PC-3 (cell line): ENCODE measurements around the gene RPS6KA6. TPM values are rescaled to one million over a fixed set of nuclear protein-coding genes. Genes with fewer than 3 reads are reported as not detected.
A peak's percentile ranks its signal among the peaks of the same experiment; 100 is the strongest.

Experiments used
- ATAC-seq: fragments of 200-7000 bp; cut with Tn5 transposase; 2 replicates; pipeline ENCODE4 v1.9.1; 2020; ENCODE audit warnings: mild to moderate bottlenecking, moderate library complexity
- BruUV-seq: library from RNA; stranded (reverse); fragments of 400-500 nt; replicated peaks from 2 replicates; lab custom pipeline; 2021; lab: Mats Ljungman, UMichigan
- CTCF ChIA-PET: fragments of 300-600 bp; sonication (Branson Sonifier 250); formaldehyde crosslinking; loops from one replicate; lab custom pipeline; 2022; ENCODE audit warnings: antibody characterized with exemption; lab: Charles Lee
- POLR2A ChIA-PET: fragments of 300-600 bp; sonication (Branson Sonifier 250); formaldehyde crosslinking; loops from one replicate; lab custom pipeline; 2022; ENCODE audit warnings: antibody characterized with exemption; ENCODE audit not compliant: unreplicated experiment; lab: Charles Lee
- DNase-seq: peaks from one replicate; pipeline ENCODE4 v3.0.0-alpha.2; 2015
- H2AFZ ChIP-seq: fragments of 300-600 bp; sonication (generic); 2 replicates; pipeline ENCODE4 v1.6.0; 2016; ENCODE audit warnings: antibody characterized with exemption, low read length
- H3F3A ChIP-seq: fragments of 300-600 bp; sonication (generic); one replicate; pipeline ENCODE4 v1.6.0; 2017; ENCODE audit warnings: antibody characterized with exemption, low read length, control low read depth, mild to moderate bottlenecking; ENCODE audit not compliant: unreplicated experiment
- H3K27ac ChIP-seq: fragments of 300-600 bp; sonication (generic); 2 replicates; pipeline ENCODE4 v1.5.1; 2016; ENCODE audit warnings: mild to moderate bottlenecking, low read length
- H3K27me3 ChIP-seq: fragments of 300-600 bp; sonication (generic); 2 replicates; pipeline ENCODE4 v1.6.1; 2016; ENCODE audit warnings: low read length, mixed read lengths
- H3K36me3 ChIP-seq: fragments of 300-600 bp; sonication (generic); 2 replicates; pipeline ENCODE4 v1.6.1; 2016; ENCODE audit warnings: low read depth, mixed run types, low read length, mixed read lengths
- H3K4me1 ChIP-seq: fragments of 300-600 bp; sonication (generic); 2 replicates; pipeline ENCODE4 v1.5.1; 2016; ENCODE audit warnings: low read length; ENCODE audit not compliant: insufficient read depth
- H3K4me2 ChIP-seq: fragments of 300-600 bp; sonication (generic); 2 replicates; pipeline ENCODE4 v1.6.0; 2016; ENCODE audit warnings: low read length
- H3K4me3 ChIP-seq: fragments of 300-600 bp; sonication (generic); 2 replicates; pipeline ENCODE4 v1.5.1; 2016; ENCODE audit warnings: mild to moderate bottlenecking, low read length, mixed read lengths
- H3K79me2 ChIP-seq: fragments of 300-600 bp; sonication (generic); 2 replicates; pipeline ENCODE4 v1.6.1; 2017; ENCODE audit warnings: low read length, mixed read lengths
- H3K9ac ChIP-seq: fragments of 300-600 bp; sonication (generic); 2 replicates; pipeline ENCODE4 v1.6.0; 2016; ENCODE audit warnings: mild to moderate bottlenecking, low read length
- H3K9me2 ChIP-seq: fragments of 300-600 bp; sonication (generic); replicated peaks from 2 replicates; pipeline ENCODE4 v1.6.1; 2016; ENCODE audit warnings: mixed run types, low read length, mixed read lengths
- H3K9me3 ChIP-seq: fragments of 300-600 bp; sonication (generic); 2 replicates; pipeline ENCODE4 v1.6.1; 2016; ENCODE audit warnings: low read length, mixed read lengths
- H4K20me1 ChIP-seq: fragments of 300-600 bp; sonication (generic); 2 replicates; pipeline ENCODE4 v1.6.1; 2016; ENCODE audit warnings: low read length, mixed read lengths
- CTCF ChIP-seq: fragments of 300-600 bp; sonication (generic); conservative IDR thresholded peaks from 2 replicates; pipeline ENCODE4 v1.5.1; 2017; ENCODE audit warnings: antibody characterized with exemption, low read depth, mild to moderate bottlenecking, low read length
- EZH2 ChIP-seq: fragments of 300-600 bp; sonication (generic); IDR thresholded peaks from one replicate; pipeline ENCODE4 v1.6.1; 2017; ENCODE audit warnings: antibody characterized with exemption, mild to moderate bottlenecking, low read length; ENCODE audit not compliant: unreplicated experiment
- EZH2phosphoT487 ChIP-seq: fragments of 300-600 bp; sonication (generic); IDR thresholded peaks from 2 replicates; pipeline ENCODE4 v1.6.1; 2018; ENCODE audit warnings: mild to moderate bottlenecking, antibody characterized with exemption, low read length, borderline replicate concordance
- intact Hi-C: fragments of 100-400 bp; cut with micrococcal nuclease; formaldehyde crosslinking; loops from 2 replicates; pipeline ENCODE4 v1.9.0; 2023
- total RNA-seq: library from RNA; depleted of rRNA; stranded (reverse); fragments of >200 nt; gene quantifications from 2 replicates; pipeline ENCODE4 v1.2.3, GENCODE V29; 2014

The RPS6KA6 gene
- total RNA-seq, 1 experiment from 2014 or later: 3.6 TPM

GRCh38 chrX:84175958-84176357, 12.0 kb downstream of the RPS6KA6 start:
- BruUV-seq: no TSS peak
- peak; percentile 70 for ATAC-seq

GRCh38 chrX:84175274-84175673, 12.7 kb downstream of the RPS6KA6 start:
- DNase-seq: no peak
- Histone ChIP-seq H3K4me3 (no peak overlapping the region), H3K4me1 (peaks cover 38% of the 10 kb centered on the region), H3F3A (peaks cover 3% of the 10 kb centered on the region), H3K9ac (peak overlapping the region; percentile 5; the same call in 1 of the 2 replicates), H3K27ac (peak overlapping the region; percentile 71), H3K79me2 (0 out of 2 replicates have a peak, but pooled peaks cover 7% of the 10 kb centered on the region), H2AFZ (no peak overlapping the region), H4K20me1 (no peaks in the 10 kb centered on the region), H3K27me3 (no peaks in the 10 kb centered on the region), H3K9me3 (no peaks in the 10 kb centered on the region), H3K9me2 (no peaks in the 10 kb centered on the region), H3K4me2 (peak overlapping the region; percentile 69; the same call in 1 of the 2 replicates), H3K36me3 (no peaks in the 10 kb centered on the region)
- POLR2A ChIA-PET: no interaction called here
- peak; percentile 63 for ATAC-seq
- TF ChIP-seq EZH2: no peak
- no peak for TF ChIP-seq EZH2phosphoT487
- TF ChIP-seq CTCF: no peak
- no TSS peak for BruUV-seq
- CTCF ChIA-PET: no interaction called here
- intact Hi-C loops: no loop called here

More at GRCh38 chrX:84175958-84176357, 12.0 kb downstream of the RPS6KA6 start:
- POLR2A ChIA-PET: no interaction called here
- H3K9me2 ChIP-seq: no peaks in the 10 kb centered on the region
- peaks cover 3% of the 10 kb centered on the region for H3F3A ChIP-seq
- H3K4me1 ChIP-seq: peaks cover 38% of the 10 kb centered on the region
- H3K4me2 ChIP-seq: peak overlapping the region; percentile 69
- peak; percentile 60 for DNase-seq
- H4K20me1 ChIP-seq: no peaks in the 10 kb centered on the region
- H3K9ac ChIP-seq: no peak overlapping the region
- H2AFZ ChIP-seq: no peak overlapping the region
- peak overlapping the region; percentile 71 for H3K27ac ChIP-seq
- H3K79me2 ChIP-seq: 0 out of 2 replicates have a peak, but pooled peaks cover 7% of the 10 kb centered on the region
- no peaks in the 10 kb centered on the region for H3K9me3 ChIP-seq
- intact Hi-C loops: loop anchor here (1.0 kb wide), 1 partner anchor 8 kb away; no protein-coding TSS in a partner anchor
- H3K4me3 ChIP-seq: 0 out of 2 replicates have a peak overlapping the region, but pooled peaks have one; percentile 29
- CTCF ChIA-PET: no interaction called here
- no peaks in the 10 kb centered on the region for H3K27me3 ChIP-seq
- no peak for TF ChIP-seq EZH2
- no peaks in the 10 kb centered on the region for H3K36me3 ChIP-seq

GRCh38 chrX:84174348-84174747, 13.7 kb downstream of the RPS6KA6 start:
- Histone ChIP-seq H3F3A (peaks cover 3% of the 10 kb centered on the region), H3K36me3 (no peaks in the 10 kb centered on the region), H3K27ac (no peak overlapping the region), H3K27me3 (no peaks in the 10 kb centered on the region), H3K79me2 (0 out of 2 replicates have a peak, but pooled peaks cover 7% of the 10 kb centered on the region), H3K4me3 (no peak overlapping the region), H3K9me2 (no peaks in the 10 kb centered on the region), H3K9ac (no peak overlapping the region), H3K4me1 (peaks cover 41% of the 10 kb centered on the region), H3K9me3 (no peaks in the 10 kb centered on the region), H3K4me2 (no peak overlapping the region), H2AFZ (no peak overlapping the region), H4K20me1 (no peaks in the 10 kb centered on the region)
- DNase-seq (no peak), ATAC-seq (no peak)
- no TSS peak for BruUV-seq
- POLR2A ChIA-PET: no interaction called here
- intact Hi-C loops: no loop called here
- TF ChIP-seq CTCF: no peak
- TF ChIP-seq EZH2: no peak
- TF ChIP-seq EZH2phosphoT487: no peak
- CTCF ChIA-PET: no interaction called here
